ENCODE data around the gene FGF12. TPM values are rescaled to one million over a fixed set of nuclear protein-coding genes. Genes with fewer than 3 reads are reported as not detected.
"Not testable (repeated sequence)": the region's sequence is repeated elsewhere in the genome, so short reads cannot be mapped to it uniquely, and the experiment has no call there.

FGF12 gene
- total and polyA plus RNA-seq, 4 experiments from 2014 or later = not detected

GRCh38 chr3:192597506-192597905 lies 129.8 kb downstream of the FGF12 start:
- Histone ChIP-seq H3K9me3 (ENCODE audit: control insufficient read depth in 1 of 2, low read length in 2 of 2) (no peaks in the 10 kb centered on the region), H3K4me3 (ENCODE audit: low read length in 2 of 2) (no peak overlapping the region), H3K27me3 (ENCODE audit: insufficient read depth, low read length) (no peaks in the 10 kb centered on the region), H3K27ac (ENCODE audit: low read depth, low read length) (no peak overlapping the region), H3K4me1 (ENCODE audit: insufficient read depth, low read length) (no peaks in the 10 kb centered on the region), H3K36me3 (ENCODE audit: insufficient read depth, low read length) (no peaks in the 10 kb centered on the region)
- Mint-ChIP-seq H3K27me3 (no peaks in the 10 kb centered on the region), H3K9me3 (peaks cover 0 to 12% (median 5%) of the 10 kb centered on the region in 8 donors), H3K4me1 (no peaks in the 10 kb centered on the region), H3K27ac (no peak overlapping the region), H3K36me3 (no peaks in the 10 kb centered on the region), H3K4me3 (no peak overlapping the region)
- DNase-seq = no peak
- intact Hi-C loops (cut with micrococcal nuclease) = no loop called here
- CTCF ChIA-PET (ENCODE audit: partially characterized antibody) = no interaction called here
- POLR2A ChIA-PET (ENCODE audit: partially characterized antibody) = no interaction called here

GRCh38 chr3:192578729-192579128 lies 148.6 kb downstream of the FGF12 start:
- Mint-ChIP-seq H3K4me3 (no peak overlapping the region), H3K9me3 (peaks cover 0 to 5% (median under 1%) of the 10 kb centered on the region in 8 donors), H3K36me3 (no peaks in the 10 kb centered on the region), H3K27ac (no peak overlapping the region), H3K4me1 (no peaks in the 10 kb centered on the region), H3K27me3 (no peaks in the 10 kb centered on the region)
- intact Hi-C loops (cut with micrococcal nuclease) = no loop called here
- H3K4me1 ChIP-seq (ENCODE audit: insufficient read depth, low read length) = no peaks in the 10 kb centered on the region
- DNase-seq = no peak
- no peak overlapping the region for H3K4me3 ChIP-seq (ENCODE audit: low read length in 2 of 2)
- POLR2A ChIA-PET (ENCODE audit: partially characterized antibody) = no interaction called here
- H3K9me3 ChIP-seq (ENCODE audit: control insufficient read depth in 1 of 2, low read length in 2 of 2) = no peaks in the 10 kb centered on the region
- CTCF ChIA-PET (ENCODE audit: partially characterized antibody) = no interaction called here
- H3K36me3 ChIP-seq (ENCODE audit: insufficient read depth, low read length) = no peaks in the 10 kb centered on the region
- no peak overlapping the region for H3K27ac ChIP-seq (ENCODE audit: low read depth, low read length)
- no peaks in the 10 kb centered on the region for H3K27me3 ChIP-seq (ENCODE audit: insufficient read depth, low read length)

- H3K4me3 ChIP-seq (ENCODE audit: low read length in 2 of 2) = no peak overlapping the region
- Mint-ChIP-seq H3K4me1 (no peaks in the 10 kb centered on the region), H3K4me3 (no peak overlapping the region), H3K36me3 (no peaks in the 10 kb centered on the region), H3K9me3 (peaks cover 0 to 5% (median under 1%) of the 10 kb centered on the region in 8 donors), H3K27ac (no peak overlapping the region), H3K27me3 (no peaks in the 10 kb centered on the region)
- POLR2A ChIA-PET (ENCODE audit: partially characterized antibody) = interaction anchor here (0.6 kb wide), 1 partner anchor 255 kb away, joined by 3 read pairs; no protein-coding TSS in a partner anchor
- no peaks in the 10 kb centered on the region for H3K36me3 ChIP-seq (ENCODE audit: insufficient read depth, low read length)
- no peak overlapping the region for H3K27ac ChIP-seq (ENCODE audit: low read depth, low read length)
- no peaks in the 10 kb centered on the region for H3K4me1 ChIP-seq (ENCODE audit: insufficient read depth, low read length)
- DNase-seq = no peak
- intact Hi-C loops (cut with micrococcal nuclease) = no loop called here
- H3K27me3 ChIP-seq (ENCODE audit: insufficient read depth, low read length) = no peaks in the 10 kb centered on the region
- no peaks in the 10 kb centered on the region for H3K9me3 ChIP-seq (ENCODE audit: control insufficient read depth in 1 of 2, low read length in 2 of 2)
- CTCF ChIA-PET (ENCODE audit: partially characterized antibody) = no interaction called here
Measured at GRCh38 chr3:192577811-192578210, 149.5 kb downstream of the FGF12 start.

GRCh38 chr3:192577271-192577670 lies 150.1 kb downstream of the FGF12 start:
- no peaks in the 10 kb centered on the region for H3K4me1 Mint-ChIP-seq
- CTCF ChIA-PET (ENCODE audit: partially characterized antibody) = no interaction called here
- peaks cover 0 to 5% (median under 1%) of the 10 kb centered on the region in 8 donors for H3K9me3 Mint-ChIP-seq
- H3K27ac Mint-ChIP-seq = no peak overlapping the region
- Histone ChIP-seq H3K9me3 (ENCODE audit: control insufficient read depth in 1 of 2, low read length in 2 of 2) (no peaks in the 10 kb centered on the region), H3K27ac (ENCODE audit: low read depth, low read length) (no peak overlapping the region), H3K36me3 (ENCODE audit: insufficient read depth, low read length) (no peaks in the 10 kb centered on the region), H3K4me3 (ENCODE audit: low read length in 2 of 2) (no peak overlapping the region), H3K27me3 (ENCODE audit: insufficient read depth, low read length) (no peaks in the 10 kb centered on the region), H3K4me1 (ENCODE audit: insufficient read depth, low read length) (no peaks in the 10 kb centered on the region)
- POLR2A ChIA-PET (ENCODE audit: partially characterized antibody) = interaction anchor here (0.6 kb wide), 1 partner anchor 255 kb away, joined by 3 read pairs; no protein-coding TSS in a partner anchor
- no peak for DNase-seq
- H3K36me3 Mint-ChIP-seq = no peaks in the 10 kb centered on the region
- no peaks in the 10 kb centered on the region for H3K27me3 Mint-ChIP-seq
- intact Hi-C loops (cut with micrococcal nuclease) = no loop called here
- H3K4me3 Mint-ChIP-seq = no peak overlapping the region

- H3K9me3 ChIP-seq (ENCODE audit: control insufficient read depth in 1 of 2, low read length in 2 of 2); intact Hi-C loops (cut with micrococcal nuclease); H3K4me3 Mint-ChIP-seq; H3K4me1 Mint-ChIP-seq; H3K4me1 ChIP-seq (ENCODE audit: insufficient read depth, low read length); H3K27me3 Mint-ChIP-seq; H3K4me3 ChIP-seq (ENCODE audit: low read length in 2 of 2); H3K27ac Mint-ChIP-seq; H3K9me3 Mint-ChIP-seq; CTCF ChIA-PET (ENCODE audit: partially characterized antibody); H3K27me3 ChIP-seq (ENCODE audit: insufficient read depth, low read length); DNase-seq; POLR2A ChIA-PET (ENCODE audit: partially characterized antibody); H3K36me3 ChIP-seq (ENCODE audit: insufficient read depth, low read length); H3K36me3 Mint-ChIP-seq; H3K27ac ChIP-seq (ENCODE audit: low read depth, low read length): not testable (repeated sequence)
Measured at GRCh38 chr3:192576704-192577103, 150.6 kb downstream of the FGF12 start.

GRCh38 chr3:192575879-192576506 lies 151.3 kb downstream of the FGF12 start:
- ChIA-PET POLR2A (ENCODE audit: partially characterized antibody) (no interaction called here), CTCF (ENCODE audit: partially characterized antibody) (no interaction called here)
- intact Hi-C loops (cut with micrococcal nuclease) = no loop called here
- DNase-seq = no peak
- peaks cover 0 to 7% (median 3%) of the 10 kb centered on the region in 4 donors for H3K4me1 Mint-ChIP-seq
- Histone ChIP-seq H3K4me1 (ENCODE audit: insufficient read depth, low read length) (no peaks in the 10 kb centered on the region), H3K36me3 (ENCODE audit: insufficient read depth, low read length) (no peaks in the 10 kb centered on the region), H3K4me3 (ENCODE audit: low read length in 2 of 2) (no peak overlapping the region), H3K9me3 (ENCODE audit: control insufficient read depth in 1 of 2, low read length in 2 of 2) (no peaks in the 10 kb centered on the region), H3K27ac (ENCODE audit: low read depth, low read length) (no peak overlapping the region), H3K27me3 (ENCODE audit: insufficient read depth, low read length) (no peaks in the 10 kb centered on the region)
- no peak overlapping the region for H3K27ac Mint-ChIP-seq
- peaks cover 0 to 5% (median under 1%) of the 10 kb centered on the region in 8 donors for H3K9me3 Mint-ChIP-seq
- no peak overlapping the region for H3K4me3 Mint-ChIP-seq
- no peaks in the 10 kb centered on the region for H3K36me3 Mint-ChIP-seq
- H3K27me3 Mint-ChIP-seq = no peaks in the 10 kb centered on the region

GRCh38 chr3:192573240-192573639 lies 154.1 kb downstream of the FGF12 start:
- H3K36me3 Mint-ChIP-seq = no peaks in the 10 kb centered on the region
- ChIA-PET CTCF (ENCODE audit: partially characterized antibody) (no interaction called here), POLR2A (ENCODE audit: partially characterized antibody) (no interaction called here)
- no peaks in the 10 kb centered on the region for H3K27me3 ChIP-seq (ENCODE audit: insufficient read depth, low read length)
- H3K9me3 Mint-ChIP-seq = peaks cover 0 to 5% (median under 1%) of the 10 kb centered on the region in 8 donors
- H3K27me3 Mint-ChIP-seq = peaks cover under 1 to 2% of the 10 kb centered on the region in 2 donors
- intact Hi-C loops (cut with micrococcal nuclease) = no loop called here
- H3K4me3 Mint-ChIP-seq = no peak overlapping the region
- H3K4me3 ChIP-seq (ENCODE audit: low read length in 2 of 2) = no peak overlapping the region
- no peak for DNase-seq
- peaks cover 0 to 9% (median 3%) of the 10 kb centered on the region in 4 donors for H3K4me1 Mint-ChIP-seq
- H3K27ac ChIP-seq (ENCODE audit: low read depth, low read length) = no peak overlapping the region
- no peak overlapping the region for H3K27ac Mint-ChIP-seq
- H3K4me1 ChIP-seq (ENCODE audit: insufficient read depth, low read length) = no peaks in the 10 kb centered on the region
- no peaks in the 10 kb centered on the region for H3K36me3 ChIP-seq (ENCODE audit: insufficient read depth, low read length)
- H3K9me3 ChIP-seq (ENCODE audit: control insufficient read depth in 1 of 2, low read length in 2 of 2) = no peaks in the 10 kb centered on the region
